Endodermal cell (in vitro differentiated cells): Measurements from ENCODE around the gene NRK. TPM values are rescaled to one million over a fixed set of nuclear protein-coding genes. Genes with fewer than 3 reads are reported as not detected.

ENCODE experiments used
- DNase-seq: peaks from one replicate; pipeline ENCODE4 v3.0.0-alpha.2; 2017
- H3K27ac ChIP-seq: 2 replicates; pipeline ENCODE4 v1.5.1; 2013; ENCODE audit warnings: mild to moderate bottlenecking, low read depth, low read length, moderate library complexity
- H3K27me3 ChIP-seq: 2 replicates; pipeline ENCODE4 v1.6.1; 2013; ENCODE audit warnings: mild to moderate bottlenecking, low read length, moderate library complexity; ENCODE audit not compliant: insufficient read depth, control insufficient read depth, poor library complexity, severe bottlenecking
- H3K36me3 ChIP-seq: 2 replicates; pipeline ENCODE4 v1.7.0; 2013; ENCODE audit warnings: mild to moderate bottlenecking, low read length, moderate library complexity; ENCODE audit not compliant: control insufficient read depth, insufficient read depth
- H3K4me1 ChIP-seq: one replicate; pipeline ENCODE4 v1.7.0; 2013; ENCODE audit warnings: low read length; ENCODE audit not compliant: control insufficient read depth, insufficient read depth
- H3K4me3 ChIP-seq: 2 replicates; pipeline ENCODE4 v1.5.1; 2013; ENCODE audit warnings: mild to moderate bottlenecking, low read length, moderate library complexity
- H3K9ac ChIP-seq: 2 replicates; pipeline ENCODE4 v1.6.1; 2013; ENCODE audit warnings: mild to moderate bottlenecking, low read length, moderate library complexity; ENCODE audit not compliant: poor library complexity, severe bottlenecking; ENCODE audit errors: extremely low read depth
- H3K9me3 ChIP-seq: 2 replicates; pipeline ENCODE4 v1.6.1; 2013; ENCODE audit warnings: mild to moderate bottlenecking, low read length, moderate library complexity; ENCODE audit not compliant: control insufficient read depth
- H3K27ac Mint-ChIP-seq: 2 replicates; pipeline ENCODE4 v1.8.0; 2020; ENCODE audit warnings: mixed read lengths
- H3K27me3 Mint-ChIP-seq: 2 replicates; pipeline ENCODE4 v1.8.0; 2021; ENCODE audit warnings: mild to moderate bottlenecking, mixed read lengths; ENCODE audit not compliant: insufficient read depth
- H3K36me3 Mint-ChIP-seq: 2 replicates; pipeline ENCODE4 v1.8.0; 2020; ENCODE audit warnings: low read depth, mixed read lengths
- H3K4me1 Mint-ChIP-seq: 2 replicates; pipeline ENCODE4 v1.8.0; 2020; ENCODE audit warnings: mixed read lengths
- H3K4me3 Mint-ChIP-seq: 2 replicates; pipeline ENCODE4 v1.8.0; 2020; ENCODE audit warnings: mild to moderate bottlenecking, moderate library complexity, mixed read lengths
- H3K9me3 Mint-ChIP-seq: 2 replicates; pipeline ENCODE4 v1.8.0; 2020; ENCODE audit warnings: mild to moderate bottlenecking, mixed read lengths
- CTCF ChIP-seq: fragments of 200-600 bp; sonication (generic); conservative IDR thresholded peaks from 2 replicates; pipeline ENCODE4 v1.5.0; 2021; ENCODE audit warnings: antibody characterized with exemption, mild to moderate bottlenecking
- WGBS, 2 experiments: methylation state at CpG; one replicate each; pipeline versions ENCODE4 v1.1.5 to v1.1.7; 2013; ENCODE audit warnings: missing lambda C conversion rate in 2 of 2, mixed read lengths in 1 of 2; ENCODE audit not compliant: insufficient coverage in 1 of 2, insufficient read length in 1 of 2; 5-methylcytosine and 5-hydroxymethylcytosine counted together
- total RNA-seq, 2 donors: library from RNA; stranded (reverse); fragmentation: NEBNext Ultra II Directional in 1 of 2; extraction: Animal tissue kit (Norgen Biotek cat#: 25700) in 1 of 2; gene quantifications; 2 replicates in 1 of 2; 3 replicates in 1 of 2; pipeline ENCODE4 v1.2.1, GENCODE V29; 2021

NRK gene
- total RNA-seq, 2 donors from 2014 or later = 0.51 to 1.5 TPM

- peaks cover 2% of the 10 kb centered on the region for H3K4me1 Mint-ChIP-seq
- Histone ChIP-seq H3K4me3 (peak overlapping the region; percentile 65), H3K9ac (no peak overlapping the region), H3K36me3 (no peaks in the 10 kb centered on the region), H3K27me3 (peaks cover 55% of the 10 kb centered on the region), H3K4me1 (no peaks in the 10 kb centered on the region), H3K9me3 (no peaks in the 10 kb centered on the region), H3K27ac (no peak overlapping the region)
- H3K36me3 Mint-ChIP-seq = no peaks in the 10 kb centered on the region
- no peak for TF ChIP-seq CTCF
- H3K27me3 Mint-ChIP-seq = peaks cover 43% of the 10 kb centered on the region
- peaks cover 47% of the 10 kb centered on the region for H3K9me3 Mint-ChIP-seq
- 6 to 18% methylated on average over 5 to 16 of the region's 17 CpGs for WGBS, 2 experiments
- peak overlapping the region; percentile 57 for H3K4me3 Mint-ChIP-seq
- no peak overlapping the region for H3K27ac Mint-ChIP-seq
- DNase-seq = no peak
These were observed 735 bp downstream of the NRK start for GRCh38 chrX:105823092-105823455.

GRCh38 chrX:105829011-105829410, 6.7 kb downstream of the NRK start:
- H3K9ac ChIP-seq = no peak overlapping the region
- no CpG with 5 or more reads among the region's 1 CpG for WGBS, 2 experiments
- Mint-ChIP-seq H3K4me1 (no peaks in the 10 kb centered on the region), H3K9me3 (peaks cover 20% of the 10 kb centered on the region), H3K4me3 (no peak overlapping the region), H3K27ac (no peak overlapping the region), H3K27me3 (peaks cover 7% of the 10 kb centered on the region), H3K36me3 (no peaks in the 10 kb centered on the region)
- no peak overlapping the region for H3K4me3 ChIP-seq
- no peak for TF ChIP-seq CTCF
- no peaks in the 10 kb centered on the region for H3K4me1 ChIP-seq
- H3K27ac ChIP-seq = no peak overlapping the region
- DNase-seq = no peak
- peaks cover 8% of the 10 kb centered on the region for H3K27me3 ChIP-seq
- no peaks in the 10 kb centered on the region for H3K9me3 ChIP-seq
- H3K36me3 ChIP-seq = no peaks in the 10 kb centered on the region

- H3K9me3 Mint-ChIP-seq = peaks cover 16% of the 10 kb centered on the region
- H3K4me1 Mint-ChIP-seq = no peaks in the 10 kb centered on the region
- DNase-seq = no peak
- Histone ChIP-seq H3K4me1 (no peaks in the 10 kb centered on the region), H3K36me3 (no peaks in the 10 kb centered on the region), H3K4me3 (no peak overlapping the region), H3K27me3 (no peaks in the 10 kb centered on the region), H3K9ac (no peak overlapping the region), H3K27ac (no peak overlapping the region), H3K9me3 (no peaks in the 10 kb centered on the region)
- H3K4me3 Mint-ChIP-seq = no peak overlapping the region
- no peak for TF ChIP-seq CTCF
- no peak overlapping the region for H3K27ac Mint-ChIP-seq
- 67% methylated on average over 1 of the region's 2 CpGs; no CpG with 5 or more reads in 1 of the 2 experiments for WGBS, 2 experiments
- no peaks in the 10 kb centered on the region for H3K36me3 Mint-ChIP-seq
- no peaks in the 10 kb centered on the region for H3K27me3 Mint-ChIP-seq
These were observed 14.9 kb downstream of the NRK start for GRCh38 chrX:105837232-105837631.
